DOHH2 (cell line): ENCODE data around the gene GRB10.

ENCODE experiments used
- H3F3A ChIP-seq: fragments of 200-600 bp; sonication (generic), shearing (Covaris generic); 2 replicates; pipeline ENCODE4 v1.6.0; 2016; ENCODE audit warnings: antibody characterized with exemption, mild to moderate bottlenecking; ENCODE audit not compliant: control insufficient read depth, insufficient read depth
- H3K27ac ChIP-seq: fragments of 200-600 bp; sonication (generic); 2 replicates; pipeline ENCODE4 v1.5.1; 2014; ENCODE audit warnings: low read depth, mild to moderate bottlenecking, low read length, moderate library complexity
- H3K27me3 ChIP-seq: fragments of 200-600 bp; sonication (generic); 2 replicates; pipeline ENCODE4 v1.6.1; 2014; ENCODE audit warnings: mild to moderate bottlenecking, low read length, mixed read lengths; ENCODE audit not compliant: control insufficient read depth
- H3K36me3 ChIP-seq: fragments of 200-600 bp; sonication (generic); 2 replicates; pipeline ENCODE4 v1.6.1; 2014; ENCODE audit warnings: mild to moderate bottlenecking, low read length, moderate library complexity, mixed read lengths; ENCODE audit not compliant: control insufficient read depth
- H3K4me1 ChIP-seq: fragments of 200-600 bp; sonication (generic); 2 replicates; pipeline ENCODE4 v1.6.1; 2014; ENCODE audit warnings: mild to moderate bottlenecking, low read length, mixed read lengths; ENCODE audit not compliant: control insufficient read depth
- H3K4me2 ChIP-seq: fragments of 200-600 bp; sonication (generic); 2 replicates; pipeline ENCODE4 v1.6.0; 2014; ENCODE audit warnings: mild to moderate bottlenecking, low read length, moderate library complexity
- H3K4me3 ChIP-seq: fragments of 200-600 bp; sonication (generic); 2 replicates; pipeline ENCODE4 v1.5.1; 2014; ENCODE audit warnings: mild to moderate bottlenecking, low read length, mixed read lengths
- H3K79me2 ChIP-seq: fragments of 200-600 bp; sonication (generic); 2 replicates; pipeline ENCODE4 v1.6.1; 2014; ENCODE audit warnings: mild to moderate bottlenecking, low read length, mixed read lengths; ENCODE audit not compliant: control insufficient read depth
- H3K9me2 ChIP-seq: fragments of 200-600 bp; sonication (generic); replicated peaks from 2 replicates; pipeline ENCODE4 v1.6.1; 2014; ENCODE audit warnings: mild to moderate bottlenecking, low read length, mixed read lengths; ENCODE audit not compliant: control insufficient read depth
- H3K9me3 ChIP-seq: fragments of 200-600 bp; sonication (generic); 2 replicates; pipeline ENCODE4 v1.6.1; 2014; ENCODE audit warnings: antibody characterized with exemption, low read length, mixed read lengths; ENCODE audit not compliant: control insufficient read depth, insufficient read depth
- H4K20me1 ChIP-seq: fragments of 200-600 bp; sonication (generic); 2 replicates; pipeline ENCODE4 v1.6.0; 2014; ENCODE audit warnings: low read depth, mild to moderate bottlenecking, antibody characterized with exemption, low read length, moderate library complexity; ENCODE audit not compliant: control insufficient read depth, insufficient read depth
- CTCF ChIP-seq: fragments of 200-600 bp; sonication (generic); IDR thresholded peaks from one replicate; pipeline ENCODE4 v1.5.1; 2014; ENCODE audit warnings: antibody characterized with exemption, mild to moderate bottlenecking, low read depth, low read length; ENCODE audit not compliant: poor library complexity, severe bottlenecking
- EZH2phosphoT487 ChIP-seq: fragments of 200-600 bp; sonication (generic); IDR thresholded peaks from 2 replicates; pipeline ENCODE4 v1.6.1; 2017; ENCODE audit warnings: borderline replicate concordance, mild to moderate bottlenecking, antibody characterized with exemption, low read length, moderate library complexity, mixed read lengths

GRB10 gene

GRCh38 chr7:50718876-50719275 lies 63.8 kb downstream of the GRB10 start:
- Histone ChIP-seq H3K36me3 (no peaks in the 10 kb centered on the region), H3K9me2 (no peaks in the 10 kb centered on the region), H3K27ac (no peak overlapping the region), H3K79me2 (no peaks in the 10 kb centered on the region), H3F3A (no peaks in the 10 kb centered on the region), H3K4me3 (no peak overlapping the region), H3K4me1 (no peaks in the 10 kb centered on the region), H4K20me1 (no peaks in the 10 kb centered on the region), H3K9me3 (no peaks in the 10 kb centered on the region), H3K27me3 (no peaks in the 10 kb centered on the region), H3K4me2 (no peak overlapping the region)
- TF ChIP-seq EZH2phosphoT487 (no peak), CTCF (no peak)

- no peaks in the 10 kb centered on the region for H3K27me3 ChIP-seq
- H3K4me2 ChIP-seq: no peak overlapping the region
- no peaks in the 10 kb centered on the region for H3F3A ChIP-seq
- H3K4me3 ChIP-seq: no peak overlapping the region
- no peak overlapping the region for H3K27ac ChIP-seq
- no peaks in the 10 kb centered on the region for H3K9me3 ChIP-seq
- no peaks in the 10 kb centered on the region for H3K9me2 ChIP-seq
- no peaks in the 10 kb centered on the region for H4K20me1 ChIP-seq
- no peaks in the 10 kb centered on the region for H3K36me3 ChIP-seq
- H3K79me2 ChIP-seq: no peaks in the 10 kb centered on the region
- TF ChIP-seq EZH2phosphoT487: no peak
- TF ChIP-seq CTCF: no peak
- no peaks in the 10 kb centered on the region for H3K4me1 ChIP-seq
Measured at GRCh38 chr7:50718311-50718710, 64.4 kb downstream of the GRB10 start.

- no peaks in the 10 kb centered on the region for H3K4me1 ChIP-seq
- H4K20me1 ChIP-seq: no peaks in the 10 kb centered on the region
- H3K4me2 ChIP-seq: no peak overlapping the region
- no peaks in the 10 kb centered on the region for H3K9me2 ChIP-seq
- H3K79me2 ChIP-seq: no peaks in the 10 kb centered on the region
- H3K9me3 ChIP-seq: no peaks in the 10 kb centered on the region
- H3K36me3 ChIP-seq: no peaks in the 10 kb centered on the region
- H3K27ac ChIP-seq: no peak overlapping the region
- H3K27me3 ChIP-seq: peaks cover under 1% of the 10 kb centered on the region; the same call in 1 of the 2 replicates
- H3F3A ChIP-seq: no peaks in the 10 kb centered on the region
- H3K4me3 ChIP-seq: no peak overlapping the region
- TF ChIP-seq CTCF (no peak), EZH2phosphoT487 (no peak)
Measured at GRCh38 chr7:50717181-50717580, 65.5 kb downstream of the GRB10 start.

GRCh38 chr7:50714857-50715256 lies 67.8 kb downstream of the GRB10 start:
- Histone ChIP-seq H4K20me1 (no peaks in the 10 kb centered on the region), H3K27ac (no peak overlapping the region), H3F3A (no peaks in the 10 kb centered on the region), H3K9me3 (no peaks in the 10 kb centered on the region), H3K4me3 (no peak overlapping the region), H3K79me2 (no peaks in the 10 kb centered on the region), H3K4me1 (no peaks in the 10 kb centered on the region), H3K36me3 (no peaks in the 10 kb centered on the region), H3K4me2 (no peak overlapping the region), H3K9me2 (no peaks in the 10 kb centered on the region), H3K27me3 (peaks cover 5% of the 10 kb centered on the region; the same call in 1 of the 2 replicates)
- TF ChIP-seq CTCF: no peak
